GM12878 (cell line): Measurements from ENCODE around the gene LILRB4. TPM values are rescaled to one million over a fixed set of nuclear protein-coding genes. Genes with fewer than 3 reads are reported as not detected.

Source experiments
- ATF2 ChIP-seq: IDR thresholded peaks from 2 replicates; pipeline ENCODE4 v1.6.1; 2012; ENCODE audit warnings: low read length, inconsistent platforms
- CEBPZ ChIP-seq: fragments of 150-350 bp; IDR thresholded peaks from 2 replicates; pipeline ENCODE4 v1.6.1; 2016; ENCODE audit warnings: low read depth, low read length
- CTCF ChIP-seq, 3 experiments: IDR thresholded peaks in 2 of 3; conservative IDR thresholded peaks in 1 of 3; 2 replicates each; pipeline ENCODE4 v1.5.1; 2011; ENCODE audit warnings: low read depth in 3 of 3, low read length in 3 of 3, mild to moderate bottlenecking in 3 of 3, control low read depth in 2 of 3, moderate library complexity in 2 of 3, inconsistent platforms in 1 of 3, mixed read lengths in 1 of 3; ENCODE audit not compliant: control insufficient read depth in 2 of 3, insufficient read depth in 1 of 3; ENCODE audit errors: extremely low read depth in 1 of 3
- DPF2 ChIP-seq: fragments of 450-650 bp; IDR thresholded peaks from 2 replicates; pipeline ENCODE4 v1.6.1; 2017; ENCODE audit warnings: mild to moderate bottlenecking
- EED ChIP-seq: sonication (generic); IDR thresholded peaks from 2 replicates; pipeline ENCODE4 v1.6.1; 2016; ENCODE audit warnings: antibody characterized with exemption, low read depth
- IRF5 ChIP-seq: fragments of 450-650 bp; IDR thresholded peaks from 2 replicates; pipeline ENCODE4 v1.6.1; 2017; ENCODE audit warnings: borderline replicate concordance
- MEF2A ChIP-seq: IDR thresholded peaks from 2 replicates; pipeline ENCODE4 v1.6.1; 2011; ENCODE audit warnings: low read depth, mild to moderate bottlenecking, low read length, moderate library complexity; ENCODE audit not compliant: insufficient read depth
- MTA3 ChIP-seq: IDR thresholded peaks from 2 replicates; pipeline ENCODE4 v1.6.1; 2012; ENCODE audit warnings: low read length, inconsistent platforms, borderline replicate concordance
- NFYB ChIP-seq: IDR thresholded peaks from 2 replicates; pipeline ENCODE4 v1.6.1; 2011; ENCODE audit warnings: low read depth, mild to moderate bottlenecking, low read length, improper control_type of control experiment, moderate library complexity; ENCODE audit not compliant: insufficient read depth
- PKNOX1 ChIP-seq: fragments of 450-650 bp; IDR thresholded peaks from 2 replicates; pipeline ENCODE4 v1.6.1; 2016; ENCODE audit warnings: mild to moderate bottlenecking
- POLR2A ChIP-seq: IDR thresholded peaks from 2 replicates; pipeline ENCODE4 v1.6.1; 2011; ENCODE audit warnings: low read depth, mild to moderate bottlenecking, low read length
- RAD21 ChIP-seq: IDR thresholded peaks from 2 replicates; pipeline ENCODE4 v1.6.1; 2011; ENCODE audit warnings: mild to moderate bottlenecking, low read depth, low read length, moderate library complexity; ENCODE audit not compliant: insufficient read depth
- RB1 ChIP-seq: fragments of 450-650 bp; formaldehyde crosslinking; IDR thresholded peaks from 2 replicates; pipeline ENCODE4 v1.6.1; 2017; ENCODE audit warnings: mild to moderate bottlenecking, borderline replicate concordance
- RUNX3 ChIP-seq: IDR thresholded peaks from 2 replicates; pipeline ENCODE4 v1.6.1; 2012; ENCODE audit warnings: low read length, inconsistent platforms
- SMC3 ChIP-seq: IDR thresholded peaks from 2 replicates; pipeline ENCODE4 v1.6.1; 2011; ENCODE audit warnings: low read length, improper control_type of control experiment, borderline replicate concordance
- SRF ChIP-seq, 2 experiments: IDR thresholded peaks; 2 replicates each; pipeline ENCODE4 v1.6.1; 2011; ENCODE audit warnings: low read depth in 2 of 2, low read length in 2 of 2, mild to moderate bottlenecking in 1 of 2, moderate library complexity in 1 of 2
- USF1 ChIP-seq: IDR thresholded peaks from 2 replicates; pipeline ENCODE4 v1.6.1; 2011; ENCODE audit warnings: borderline replicate concordance, low read depth, mild to moderate bottlenecking, moderate library complexity, mixed read lengths, low read length; ENCODE audit not compliant: insufficient read depth; ENCODE audit errors: extremely low read length
- ZNF217 ChIP-seq: fragments of 450-650 bp; IDR thresholded peaks from 2 replicates; pipeline ENCODE4 v1.6.1; 2017; ENCODE audit warnings: antibody characterized with exemption, mild to moderate bottlenecking
- ZNF622 ChIP-seq: fragments of 450-650 bp; IDR thresholded peaks from 2 replicates; pipeline ENCODE4 v1.6.1; 2017; ENCODE audit warnings: mild to moderate bottlenecking, inconsistent platforms
- polyA plus RNA-seq, 11 experiments: library from polyadenylated mRNA; depleted of rRNA in 4 of 11; unstranded in 6 of 11; stranded (reverse) in 5 of 11; fragments of >200 nt; fragmentation: Nextera tagmentation in 4 of 11; fragmentation: Illumina TruSeq in 1 of 11; extraction: Ambion mirVana in 4 of 11; extraction: Trizol in 1 of 11; gene quantifications; 1 replicate in 1 of 11; 2 replicates in 10 of 11; pipeline versions ENCODE4 v1.2.1 to v1.2.3, GENCODE V29; 2011 to 2016; ENCODE audit warnings: inconsistent platforms in 2 of 11, missing spikeins in 2 of 11, low read depth in 1 of 11
- total RNA-seq, 4 experiments: library from RNA; depleted of rRNA in 3 of 4; stranded (reverse); fragments of >200 nt in 3 of 4; fragmentation: Illumina TruSeq in 1 of 4; extraction: Trizol in 1 of 4; gene quantifications; 2 replicates each; pipeline versions ENCODE4 v1.2.1 to v1.2.3, GENCODE V29; 2013 to 2021

Gene LILRB4
- total and polyA plus RNA-seq, 10 of the 15 experiments (the other 5 are each of a cell fraction or from before 2014, with no cell fraction given): 2.0 to 39.8 (median 16.0) TPM

- no peak for TF ChIP-seq USF1
- TF ChIP-seq PKNOX1: no peak
- no peak for TF ChIP-seq CTCF (IDR thresholded peaks at IDR 0.05 in 2 of 3, conservative IDR thresholded peaks at IDR 0.05 in 1 of 3; ENCODE audit: control insufficient read depth in 2 of 3, extremely low read depth in 1 of 3, insufficient read depth in 1 of 3, low read depth in 3 of 3, low read length in 3 of 3)
- no peak; the same call in 1 of the 2 replicates for TF ChIP-seq DPF2
- no peak for TF ChIP-seq ATF2
- TF ChIP-seq RAD21: no peak
- TF ChIP-seq RB1: no peak
- TF ChIP-seq CEBPZ: no peak
- TF ChIP-seq SMC3: no peak
- no peak for TF ChIP-seq IRF5
- 0 out of 2 replicates have a peak, but pooled peaks have one; percentile 23 for TF ChIP-seq ZNF217
- no peak for TF ChIP-seq POLR2A
- TF ChIP-seq SRF (IDR thresholded peaks at IDR 0.05; ENCODE audit: low read depth in 2 of 2, low read length in 2 of 2): no peak
- no peak for TF ChIP-seq RUNX3
- no peak for TF ChIP-seq NFYB
- TF ChIP-seq ZNF622: no peak
- TF ChIP-seq MTA3: no peak
- TF ChIP-seq EED: peak; percentile 31; the same call in 1 of the 2 replicates
- 0 out of 2 replicates have a peak, but pooled peaks have one; percentile 9 for TF ChIP-seq MEF2A
These were observed 8.1 kb upstream of the LILRB4 start (continued) for GRCh38 chr19:54654447-54655321.
